Smooth muscle cell (in vitro differentiated cells): Measurements from ENCODE around the gene EVA1A. TPM values are rescaled to one million over a fixed set of nuclear protein-coding genes. Genes with fewer than 3 reads are reported as not detected.

Source experiments
- DNase-seq: peaks from one replicate; lab custom pipeline; 2025; ENCODE audit not compliant: unreplicated experiment; lab: John Stamatoyannopoulos, UW
- H2AFZ ChIP-seq: fragments of 200-600 bp; sonication (generic); 2 replicates; pipeline ENCODE4 v1.6.0; 2016; ENCODE audit warnings: antibody characterized with exemption, low read depth, mild to moderate bottlenecking
- H3F3A ChIP-seq: fragments of 200-600 bp; sonication (generic); 2 replicates; pipeline ENCODE4 v1.6.0; 2017; ENCODE audit warnings: antibody characterized with exemption, low read depth
- H3K27ac ChIP-seq: fragments of 200-600 bp; sonication (generic); 2 replicates; pipeline ENCODE4 v1.5.1; 2016; ENCODE audit warnings: low read depth, mild to moderate bottlenecking
- H3K27me3 ChIP-seq: fragments of 200-600 bp; sonication (generic); 2 replicates; pipeline ENCODE4 v1.6.1; 2016; ENCODE audit warnings: low read depth, mild to moderate bottlenecking
- H3K36me3 ChIP-seq: fragments of 200-600 bp; sonication (generic); 2 replicates; pipeline ENCODE4 v1.5.1; 2016; ENCODE audit warnings: low read depth
- H3K4me1 ChIP-seq: fragments of 200-600 bp; sonication (generic); 2 replicates; pipeline ENCODE4 v1.5.1; 2016; ENCODE audit warnings: low read depth
- H3K4me2 ChIP-seq: fragments of 200-600 bp; sonication (generic); 2 replicates; pipeline ENCODE4 v1.6.0; 2016; ENCODE audit warnings: mild to moderate bottlenecking
- H3K4me3 ChIP-seq: fragments of 200-600 bp; sonication (generic); 2 replicates; pipeline ENCODE4 v1.5.1; 2016; ENCODE audit warnings: mild to moderate bottlenecking
- H3K79me2 ChIP-seq: fragments of 200-600 bp; sonication (generic); 2 replicates; pipeline ENCODE4 v1.6.0; 2016; ENCODE audit warnings: low read depth, mild to moderate bottlenecking
- H3K9ac ChIP-seq: fragments of 200-600 bp; sonication (generic); 2 replicates; pipeline ENCODE4 v1.6.0; 2016; ENCODE audit warnings: low read depth
- H3K9me3 ChIP-seq: fragments of 200-600 bp; sonication (generic); replicated peaks from 2 replicates; pipeline ENCODE4 v1.5.1; 2016; ENCODE audit warnings: low read depth
- H4K20me1 ChIP-seq: fragments of 200-600 bp; sonication (generic); 2 replicates; pipeline ENCODE4 v1.6.0; 2016; ENCODE audit warnings: low read depth
- WGBS: methylation state at CpG from one replicate; pipeline ENCODE4 v1.1.7; 2016; ENCODE audit warnings: low lambda C conversion rate; 5-methylcytosine and 5-hydroxymethylcytosine counted together
- polyA plus RNA-seq: library from polyadenylated mRNA; unstranded; fragments of >200 nt; fragmentation: Nextera tagmentation; extraction: Ambion mirVana; gene quantifications from 2 replicates; pipeline ENCODE4 v1.2.1, GENCODE V29; 2016
- total RNA-seq: library from RNA; depleted of rRNA; stranded (reverse); fragments of >200 nt; gene quantifications from 2 replicates; pipeline ENCODE4 v1.2.3, GENCODE V29; 2014
- TF ChIP-seq, protein P1 (sequence below): fragments of 200-600 bp; sonication (generic); IDR thresholded peaks from 2 replicates; pipeline ENCODE4 v1.5.1; 2017; ENCODE audit warnings: borderline replicate concordance, mild to moderate bottlenecking, antibody characterized with exemption; ENCODE audit not compliant: insufficient read depth, poor library complexity, severe bottlenecking

Gene EVA1A
- total and polyA plus RNA-seq, 2 experiments from 2014 or later = 84.1 to 89.2 TPM

DNA sequence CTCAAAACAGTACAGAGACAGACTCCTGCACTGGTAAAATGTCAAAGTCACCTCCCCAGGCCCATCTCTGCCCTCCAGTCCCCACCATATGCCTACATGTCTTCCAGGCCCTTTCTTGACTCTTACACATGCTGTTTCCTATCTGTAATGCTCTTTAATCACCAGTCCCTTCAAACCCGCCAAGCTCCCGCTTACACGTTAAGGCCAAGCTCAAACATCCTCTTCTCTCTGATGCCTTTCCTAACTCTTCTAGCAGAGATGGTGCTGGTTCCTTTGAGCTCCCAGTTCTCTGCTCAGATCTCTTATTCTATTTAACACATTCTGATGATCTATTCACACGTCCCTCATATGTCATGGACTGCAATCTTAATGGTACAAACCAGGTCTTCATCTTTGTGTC, 5.0 kb downstream of the EVA1A start:
- H3K79me2 ChIP-seq = peaks cover 28% of the 10 kb centered on the region
- H3F3A ChIP-seq = no peaks in the 10 kb centered on the region
- no peaks in the 10 kb centered on the region for H3K9me3 ChIP-seq
- no peak overlapping the region for H3K4me2 ChIP-seq
- H3K27me3 ChIP-seq = no peaks in the 10 kb centered on the region
- DNase-seq = no peak
- peaks cover 8% of the 10 kb centered on the region for H3K4me1 ChIP-seq
- 83% methylated on average over 4 of the region's 4 CpGs for WGBS
- H3K4me3 ChIP-seq = no peak overlapping the region
- TF ChIP-seq, protein P1, sequence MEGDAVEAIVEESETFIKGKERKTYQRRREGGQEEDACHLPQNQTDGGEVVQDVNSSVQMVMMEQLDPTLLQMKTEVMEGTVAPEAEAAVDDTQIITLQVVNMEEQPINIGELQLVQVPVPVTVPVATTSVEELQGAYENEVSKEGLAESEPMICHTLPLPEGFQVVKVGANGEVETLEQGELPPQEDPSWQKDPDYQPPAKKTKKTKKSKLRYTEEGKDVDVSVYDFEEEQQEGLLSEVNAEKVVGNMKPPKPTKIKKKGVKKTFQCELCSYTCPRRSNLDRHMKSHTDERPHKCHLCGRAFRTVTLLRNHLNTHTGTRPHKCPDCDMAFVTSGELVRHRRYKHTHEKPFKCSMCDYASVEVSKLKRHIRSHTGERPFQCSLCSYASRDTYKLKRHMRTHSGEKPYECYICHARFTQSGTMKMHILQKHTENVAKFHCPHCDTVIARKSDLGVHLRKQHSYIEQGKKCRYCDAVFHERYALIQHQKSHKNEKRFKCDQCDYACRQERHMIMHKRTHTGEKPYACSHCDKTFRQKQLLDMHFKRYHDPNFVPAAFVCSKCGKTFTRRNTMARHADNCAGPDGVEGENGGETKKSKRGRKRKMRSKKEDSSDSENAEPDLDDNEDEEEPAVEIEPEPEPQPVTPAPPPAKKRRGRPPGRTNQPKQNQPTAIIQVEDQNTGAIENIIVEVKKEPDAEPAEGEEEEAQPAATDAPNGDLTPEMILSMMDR = no peak
- no peak overlapping the region for H3K27ac ChIP-seq
- no peak overlapping the region for H3K9ac ChIP-seq
- H3K36me3 ChIP-seq = no peaks in the 10 kb centered on the region
- H4K20me1 ChIP-seq = peaks cover 81% of the 10 kb centered on the region
- H2AFZ ChIP-seq = no peak overlapping the region

DNA sequence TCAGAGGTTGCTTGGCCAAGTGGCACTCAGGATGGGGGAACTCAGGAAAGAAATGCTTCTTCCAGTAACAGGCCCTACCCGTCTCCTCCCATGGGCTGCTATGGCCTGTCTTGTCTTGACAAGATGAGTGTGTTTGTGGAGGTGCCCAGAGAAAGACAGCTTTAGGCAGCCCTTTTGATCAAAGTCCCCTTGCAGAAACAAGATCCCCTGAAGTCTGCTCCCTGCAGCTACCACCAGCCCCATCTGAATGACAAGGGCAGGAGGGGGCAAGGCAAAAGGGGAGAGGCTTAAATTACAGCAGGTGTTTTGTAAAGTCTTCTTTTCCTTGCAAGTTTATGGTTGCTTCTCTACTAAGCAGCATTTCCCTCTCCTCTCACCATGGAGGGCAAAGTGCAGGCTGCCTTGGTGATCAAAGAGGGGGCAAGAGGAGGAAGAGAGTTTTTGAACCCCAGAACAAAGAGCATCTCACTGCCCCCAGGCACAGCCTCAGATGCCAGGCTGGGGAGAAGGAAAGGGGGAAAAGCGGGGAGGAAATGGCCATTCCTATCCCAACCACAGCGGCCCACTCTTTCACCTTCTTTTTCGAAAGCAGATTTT, 6.7 kb downstream of the EVA1A start:
- H4K20me1 ChIP-seq = peaks cover 86% of the 10 kb centered on the region
- no peak overlapping the region for H2AFZ ChIP-seq
- no peaks in the 10 kb centered on the region for H3K36me3 ChIP-seq
- no peak for DNase-seq
- H3K9ac ChIP-seq = no peak overlapping the region
- H3K79me2 ChIP-seq = peaks cover 24% of the 10 kb centered on the region
- no peak overlapping the region for H3K4me2 ChIP-seq
- H3F3A ChIP-seq = no peaks in the 10 kb centered on the region
- WGBS = 63% methylated on average over 4 of the region's 4 CpGs
- no peaks in the 10 kb centered on the region for H3K9me3 ChIP-seq
- no peak overlapping the region for H3K27ac ChIP-seq
- TF ChIP-seq, protein P1 = no peak
- H3K27me3 ChIP-seq = no peaks in the 10 kb centered on the region
- H3K4me1 ChIP-seq = peaks cover 4% of the 10 kb centered on the region
- H3K4me3 ChIP-seq = no peak overlapping the region

DNA sequence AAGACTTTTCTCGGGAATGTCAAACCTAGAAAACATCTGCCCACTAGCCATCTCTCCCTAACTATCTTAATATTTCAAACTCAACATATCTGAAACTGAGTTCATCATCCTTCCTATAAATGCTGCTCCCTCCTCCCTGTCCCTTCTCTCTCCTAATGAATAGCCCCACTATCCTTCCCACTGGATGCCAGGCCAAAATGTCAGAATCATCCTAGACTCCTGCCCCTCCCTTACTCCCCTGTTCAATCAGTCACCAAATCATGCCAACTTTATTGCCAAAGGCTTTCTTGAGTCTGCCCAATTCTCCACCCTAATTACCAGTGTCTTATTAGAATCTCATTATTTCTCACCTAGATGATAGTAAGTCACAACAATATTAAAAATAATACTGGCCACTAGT, 8.5 kb downstream of the EVA1A start:
- Histone ChIP-seq H3K27me3 (no peaks in the 10 kb centered on the region), H3K4me3 (no peak overlapping the region), H3K79me2 (peaks cover 12% of the 10 kb centered on the region), H3F3A (no peaks in the 10 kb centered on the region), H3K36me3 (no peaks in the 10 kb centered on the region), H3K9me3 (no peaks in the 10 kb centered on the region), H2AFZ (no peak overlapping the region), H3K9ac (no peak overlapping the region), H3K27ac (no peak overlapping the region), H3K4me2 (no peak overlapping the region), H4K20me1 (peaks cover 82% of the 10 kb centered on the region), H3K4me1 (no peaks in the 10 kb centered on the region)
- TF ChIP-seq, protein P1 = no peak
- no peak for DNase-seq
- 83% methylated on average over 1 of the region's 1 CpG for WGBS

DNA sequence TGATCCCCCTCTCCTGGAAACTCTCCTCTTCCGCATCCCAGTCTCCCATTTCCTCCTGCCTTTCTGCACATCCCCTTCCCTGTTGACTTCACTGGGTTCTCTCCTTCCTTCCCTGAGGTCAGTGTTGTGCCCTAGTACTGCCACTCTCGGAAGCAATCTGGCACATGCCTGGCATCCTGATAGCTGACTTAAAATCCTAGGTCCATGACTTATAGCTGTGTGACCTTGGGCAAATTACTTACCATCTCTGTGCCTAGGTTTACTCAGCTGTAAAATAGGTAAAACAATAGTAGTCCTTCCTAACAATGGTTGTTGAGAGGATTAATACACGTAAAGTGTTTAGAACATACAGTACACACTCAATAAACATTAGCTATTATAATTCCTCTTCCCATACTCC, 9.3 kb downstream of the EVA1A start:
- H3K9ac ChIP-seq = no peak overlapping the region
- no peaks in the 10 kb centered on the region for H3K36me3 ChIP-seq
- H3K27me3 ChIP-seq = no peaks in the 10 kb centered on the region
- no peak for DNase-seq
- 97% methylated on average over 3 of the region's 3 CpGs for WGBS
- H3K9me3 ChIP-seq = no peaks in the 10 kb centered on the region
- peaks cover 82% of the 10 kb centered on the region for H4K20me1 ChIP-seq
- no peak overlapping the region for H3K4me3 ChIP-seq
- no peaks in the 10 kb centered on the region for H3K4me1 ChIP-seq
- no peaks in the 10 kb centered on the region for H3F3A ChIP-seq
- H3K27ac ChIP-seq = no peak overlapping the region
- no peak overlapping the region for H2AFZ ChIP-seq
- no peak overlapping the region for H3K4me2 ChIP-seq
- TF ChIP-seq, protein P1 = no peak
- peaks cover 8% of the 10 kb centered on the region for H3K79me2 ChIP-seq
